ENCODE results near the gene MAD1L1.

MAD1L1 gene

GRCh38 chr7:1987591-1988532 is 244.9 kb downstream of the MAD1L1 start:
- Histone ChIP-seq H3K27me3 (ENCODE audit: control insufficient read depth in 1 of 2, insufficient read depth in 1 of 2, low read length in 2 of 2) (no peaks in the 10 kb centered on the region), H2BK5ac (ENCODE audit: low read depth, low read length, poor library complexity, severe bottlenecking) (no peak overlapping the region), H2BK120ac (ENCODE audit: low read depth, low read length) (no peak overlapping the region), H3K9ac (ENCODE audit: low read length) (no peak overlapping the region), H3K4ac (ENCODE audit: low read depth in 1 of 2, low read length in 2 of 2) (no peak overlapping the region), H3K36me3 (ENCODE audit: control insufficient read depth in 1 of 2, insufficient read depth in 2 of 2, low read depth in 1 of 2, low read length in 2 of 2) (peaks cover 8 to 44% of the 10 kb centered on the region in 2 experiments), H3K23ac (ENCODE audit: low read length in 2 of 2) (no peak overlapping the region), H3K79me1 (replicated peaks; ENCODE audit: low read length, poor library complexity, severe bottlenecking) (peaks cover 14% of the 10 kb centered on the region), H3K18ac (ENCODE audit: low read depth in 1 of 2, low read length in 2 of 2) (no peak overlapping the region), H3K27ac (ENCODE audit: low read length, poor library complexity, severe bottlenecking) (no peak overlapping the region), H3K4me3 (ENCODE audit: insufficient read depth in 1 of 2, low read depth in 1 of 2, low read length in 2 of 2) (peak overlapping the region in 1 of 2 experiments; percentile 4), H2BK12ac (ENCODE audit: low read length in 2 of 2) (no peak overlapping the region), H4K8ac (ENCODE audit: low read length) (peak overlapping the region; percentile 19), H3K4me2 (ENCODE audit: low read length, poor library complexity, severe bottlenecking) (no peak overlapping the region), H2BK15ac (ENCODE audit: low read depth, poor library complexity, severe bottlenecking) (no peak overlapping the region), H2AFZ (ENCODE audit: low read depth, low read length) (no peak overlapping the region), H3K4me1 (ENCODE audit: control insufficient read depth, insufficient read depth, low read depth, low read length) (no peaks in the 10 kb centered on the region), H2AK5ac (ENCODE audit: low read length, severe bottlenecking) (no peak overlapping the region), H4K91ac (ENCODE audit: low read length) (no peak overlapping the region), H3K9me3 (ENCODE audit: control insufficient read depth, low read length) (no peaks in the 10 kb centered on the region), H3K14ac (ENCODE audit: low read length in 2 of 2) (no peak overlapping the region)
- 96% methylated on average over 43 of the region's 43 CpGs for WGBS
- DNase-seq: no peak

DNA sequence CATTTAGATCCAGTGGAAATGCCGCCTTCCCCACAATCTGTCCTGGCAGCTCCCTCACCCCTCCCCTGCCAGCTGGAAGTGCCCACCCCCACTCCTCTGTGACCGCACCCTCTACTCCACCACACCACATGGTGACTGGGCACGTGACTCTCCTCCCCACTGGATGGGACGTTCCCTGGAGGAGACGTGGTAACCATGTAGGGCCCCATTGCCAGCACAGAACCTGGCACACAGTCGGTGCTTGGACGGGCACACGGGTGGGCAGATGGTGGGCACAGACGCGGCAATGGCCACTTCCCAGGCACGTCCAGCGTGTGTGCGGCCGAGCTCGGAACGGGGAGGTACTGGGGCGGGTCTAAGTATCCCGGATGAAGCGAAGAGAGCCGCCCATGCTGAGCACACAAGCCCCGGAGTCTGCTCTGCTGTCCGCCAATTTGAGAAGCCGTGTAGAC is 245.6 kb downstream of the MAD1L1 start:
- Histone ChIP-seq H3K23ac (ENCODE audit: low read length in 2 of 2) (no peak overlapping the region), H2BK15ac (ENCODE audit: low read depth, poor library complexity, severe bottlenecking) (no peak overlapping the region)

DNA sequence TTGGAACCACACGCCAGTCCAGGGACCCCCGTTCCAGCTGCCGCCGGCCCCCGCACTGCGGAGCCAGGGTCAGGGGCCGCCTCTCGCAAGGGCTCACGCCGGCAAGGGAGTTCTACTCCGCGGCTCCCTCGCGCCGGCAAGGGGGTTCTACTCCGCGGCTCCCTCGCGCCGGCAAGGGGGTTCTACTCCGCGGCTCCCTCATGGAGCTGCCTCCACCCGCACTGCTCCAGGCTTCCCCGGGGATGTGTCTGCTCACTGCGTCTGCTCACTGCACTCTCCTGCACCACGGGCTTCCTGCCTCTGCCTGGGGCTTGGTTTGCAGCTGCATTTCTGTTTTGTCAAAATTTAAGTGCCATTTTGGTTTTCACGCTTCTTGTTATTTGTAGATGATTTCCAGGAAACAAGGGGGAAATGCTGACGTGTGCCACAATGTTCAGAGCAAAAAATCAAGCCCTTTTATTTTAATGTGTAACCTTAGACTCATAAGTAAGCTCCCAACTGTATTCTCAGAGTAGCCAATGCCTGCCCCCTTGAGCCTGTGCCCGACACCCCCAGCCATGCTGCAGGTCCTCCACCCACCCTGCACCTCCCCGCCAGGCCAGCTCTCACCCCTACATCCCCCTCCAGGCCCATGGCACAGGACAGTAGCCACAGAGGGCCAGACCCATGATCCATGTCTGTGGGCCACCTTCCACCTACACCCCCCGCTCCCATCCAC is 246.2 kb downstream of the MAD1L1 start:
- H3K4me3 ChIP-seq (ENCODE audit: insufficient read depth in 1 of 2, low read depth in 1 of 2, low read length in 2 of 2): no peak overlapping the region
- 98% methylated on average over 31 of the region's 31 CpGs for WGBS
- H2BK120ac ChIP-seq (ENCODE audit: low read depth, low read length): no peak overlapping the region
- peaks cover 14% of the 10 kb centered on the region for H3K79me1 ChIP-seq (replicated peaks; ENCODE audit: low read length, poor library complexity, severe bottlenecking)
- no peak overlapping the region for H3K18ac ChIP-seq (ENCODE audit: low read depth in 1 of 2, low read length in 2 of 2)
- H4K91ac ChIP-seq (ENCODE audit: low read length): no peak overlapping the region
- no peak overlapping the region for H2AK5ac ChIP-seq (ENCODE audit: low read length, severe bottlenecking)
- no peaks in the 10 kb centered on the region for H3K4me1 ChIP-seq (ENCODE audit: control insufficient read depth, insufficient read depth, low read depth, low read length)
- H3K14ac ChIP-seq (ENCODE audit: low read length in 2 of 2): no peak overlapping the region
- no peak overlapping the region for H3K27ac ChIP-seq (ENCODE audit: low read length, poor library complexity, severe bottlenecking)
- no peak overlapping the region for H3K23ac ChIP-seq (ENCODE audit: low read length in 2 of 2)
- H2BK5ac ChIP-seq (ENCODE audit: low read depth, low read length, poor library complexity, severe bottlenecking): no peak overlapping the region
- no peak overlapping the region for H3K9ac ChIP-seq (ENCODE audit: low read length)
- H3K27me3 ChIP-seq (ENCODE audit: control insufficient read depth in 1 of 2, insufficient read depth in 1 of 2, low read length in 2 of 2): no peaks in the 10 kb centered on the region
- H3K4me2 ChIP-seq (ENCODE audit: low read length, poor library complexity, severe bottlenecking): no peak overlapping the region
- H3K9me3 ChIP-seq (ENCODE audit: control insufficient read depth, low read length): no peaks in the 10 kb centered on the region
- H2AFZ ChIP-seq (ENCODE audit: low read depth, low read length): no peak overlapping the region
- no peak overlapping the region for H2BK15ac ChIP-seq (ENCODE audit: low read depth, poor library complexity, severe bottlenecking)
- H4K8ac ChIP-seq (ENCODE audit: low read length): no peak overlapping the region
- H2BK12ac ChIP-seq (ENCODE audit: low read length in 2 of 2): no peak overlapping the region
- H3K4ac ChIP-seq (ENCODE audit: low read depth in 1 of 2, low read length in 2 of 2): no peak overlapping the region
- no peak for DNase-seq
- H3K36me3 ChIP-seq (ENCODE audit: control insufficient read depth in 1 of 2, insufficient read depth in 2 of 2, low read depth in 1 of 2, low read length in 2 of 2): peaks cover 8 to 38% of the 10 kb centered on the region in 2 experiments

More for the DNA sequence above, 245.6 kb downstream of the MAD1L1 start:
- Histone ChIP-seq H2BK120ac (ENCODE audit: low read depth, low read length) (no peak overlapping the region), H3K4me1 (ENCODE audit: control insufficient read depth, insufficient read depth, low read depth, low read length) (no peaks in the 10 kb centered on the region), H3K79me1 (replicated peaks; ENCODE audit: low read length, poor library complexity, severe bottlenecking) (peaks cover 14% of the 10 kb centered on the region), H3K9me3 (ENCODE audit: control insufficient read depth, low read length) (no peaks in the 10 kb centered on the region), H3K4me2 (ENCODE audit: low read length, poor library complexity, severe bottlenecking) (no peak overlapping the region), H4K8ac (ENCODE audit: low read length) (no peak overlapping the region), H2BK5ac (ENCODE audit: low read depth, low read length, poor library complexity, severe bottlenecking) (no peak overlapping the region), H3K27ac (ENCODE audit: low read length, poor library complexity, severe bottlenecking) (no peak overlapping the region), H2AFZ (ENCODE audit: low read depth, low read length) (no peak overlapping the region), H3K14ac (ENCODE audit: low read length in 2 of 2) (no peak overlapping the region), H4K91ac (ENCODE audit: low read length) (no peak overlapping the region), H2BK12ac (ENCODE audit: low read length in 2 of 2) (no peak overlapping the region), H3K27me3 (ENCODE audit: control insufficient read depth in 1 of 2, insufficient read depth in 1 of 2, low read length in 2 of 2) (no peaks in the 10 kb centered on the region), H3K18ac (ENCODE audit: low read depth in 1 of 2, low read length in 2 of 2) (no peak overlapping the region), H3K4me3 (ENCODE audit: insufficient read depth in 1 of 2, low read depth in 1 of 2, low read length in 2 of 2) (no peak overlapping the region), H2AK5ac (ENCODE audit: low read length, severe bottlenecking) (no peak overlapping the region), H3K4ac (ENCODE audit: low read depth in 1 of 2, low read length in 2 of 2) (no peak overlapping the region), H3K9ac (ENCODE audit: low read length) (no peak overlapping the region), H3K36me3 (ENCODE audit: control insufficient read depth in 1 of 2, insufficient read depth in 2 of 2, low read depth in 1 of 2, low read length in 2 of 2) (peaks cover 8 to 38% of the 10 kb centered on the region in 2 experiments)
- DNase-seq: no peak
- 96% methylated on average over 23 of the region's 23 CpGs for WGBS

- H3K18ac ChIP-seq (ENCODE audit: low read depth in 1 of 2, low read length in 2 of 2): no peak overlapping the region
- no peak overlapping the region for H3K23ac ChIP-seq (ENCODE audit: low read length in 2 of 2)
- no peak overlapping the region for H3K4ac ChIP-seq (ENCODE audit: low read depth in 1 of 2, low read length in 2 of 2)
- H3K79me1 ChIP-seq (replicated peaks; ENCODE audit: low read length, poor library complexity, severe bottlenecking): peaks cover 15% of the 10 kb centered on the region
- DNase-seq: no peak
- no peak overlapping the region for H2BK120ac ChIP-seq (ENCODE audit: low read depth, low read length)
- no peak overlapping the region for H2AFZ ChIP-seq (ENCODE audit: low read depth, low read length)
- no peak overlapping the region for H3K14ac ChIP-seq (ENCODE audit: low read length in 2 of 2)
- H2AK5ac ChIP-seq (ENCODE audit: low read length, severe bottlenecking): no peak overlapping the region
- H3K9ac ChIP-seq (ENCODE audit: low read length): no peak overlapping the region
- peaks cover 8 to 38% of the 10 kb centered on the region in 2 experiments for H3K36me3 ChIP-seq (ENCODE audit: control insufficient read depth in 1 of 2, insufficient read depth in 2 of 2, low read depth in 1 of 2, low read length in 2 of 2)
- H3K4me2 ChIP-seq (ENCODE audit: low read length, poor library complexity, severe bottlenecking): no peak overlapping the region
- H2BK12ac ChIP-seq (ENCODE audit: low read length in 2 of 2): no peak overlapping the region
- H3K4me1 ChIP-seq (ENCODE audit: control insufficient read depth, insufficient read depth, low read depth, low read length): no peaks in the 10 kb centered on the region
- no peaks in the 10 kb centered on the region for H3K9me3 ChIP-seq (ENCODE audit: control insufficient read depth, low read length)
- no peak overlapping the region for H4K8ac ChIP-seq (ENCODE audit: low read length)
- 93% methylated on average over 9 of the region's 9 CpGs for WGBS
- no peak overlapping the region for H3K4me3 ChIP-seq (ENCODE audit: insufficient read depth in 1 of 2, low read depth in 1 of 2, low read length in 2 of 2)
- no peak overlapping the region for H2BK5ac ChIP-seq (ENCODE audit: low read depth, low read length, poor library complexity, severe bottlenecking)
- H4K91ac ChIP-seq (ENCODE audit: low read length): no peak overlapping the region
- no peak overlapping the region for H3K27ac ChIP-seq (ENCODE audit: low read length, poor library complexity, severe bottlenecking)
- H3K27me3 ChIP-seq (ENCODE audit: control insufficient read depth in 1 of 2, insufficient read depth in 1 of 2, low read length in 2 of 2): no peaks in the 10 kb centered on the region
- H2BK15ac ChIP-seq (ENCODE audit: low read depth, poor library complexity, severe bottlenecking): no peak overlapping the region
Observed at GRCh38 chr7:1985936-1986335, 246.8 kb downstream of the MAD1L1 start.

Measured in mesenchymal stem cell (in vitro differentiated cells and primary cell).